Brain pericyte (primary cell): Measurements from ENCODE around the gene ZNF654.
"Not testable (repeated sequence)": the region's sequence is repeated elsewhere in the genome, so short reads cannot be mapped to it uniquely, and the experiment has no call there.

Source experiments
- DNase-seq: peaks from one replicate; pipeline ENCODE4 v3.0.0-alpha.2; 2012; ENCODE audit warnings: low read depth, low spot score

Gene ZNF654

DNA sequence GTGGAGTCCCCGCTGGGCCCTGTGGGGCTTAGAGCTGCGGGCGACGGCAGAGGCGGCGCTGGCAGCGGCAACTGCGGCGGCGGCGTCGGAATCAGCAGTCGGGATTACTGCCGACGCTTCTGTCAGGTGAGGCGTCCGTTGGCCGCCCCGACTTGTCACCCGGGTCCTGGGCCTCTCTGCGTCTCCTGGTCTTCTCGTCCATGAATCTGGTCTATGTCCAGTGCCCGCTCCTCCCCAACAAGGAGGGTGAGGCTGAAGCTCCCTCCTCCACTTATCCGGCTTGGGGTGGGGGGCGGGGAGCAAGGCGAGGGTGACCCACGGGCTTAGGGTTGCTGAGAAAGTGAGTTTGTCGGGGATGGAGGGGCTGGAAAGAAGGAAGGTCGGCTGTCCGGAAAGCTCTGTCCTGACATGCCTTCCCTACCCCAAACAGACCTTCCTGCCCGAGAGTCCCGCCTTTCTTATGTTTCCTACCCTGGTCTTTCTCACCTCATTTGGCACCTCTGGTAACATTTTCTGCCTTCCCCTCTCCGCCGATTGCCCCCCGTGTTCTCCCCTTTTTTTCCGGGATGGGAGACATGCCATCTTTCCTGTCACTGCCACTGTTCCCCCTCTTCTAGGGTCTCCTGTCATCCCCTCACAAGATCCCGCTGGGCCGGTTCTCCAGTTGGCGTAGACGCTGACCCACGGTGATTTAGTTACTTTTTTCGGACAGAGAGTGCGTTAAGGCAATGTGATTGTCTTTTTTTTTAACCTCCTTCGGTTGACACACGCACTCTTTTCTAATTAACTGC, 520 bp downstream of the ZNF654 start:
- no peak for DNase-seq

DNA sequence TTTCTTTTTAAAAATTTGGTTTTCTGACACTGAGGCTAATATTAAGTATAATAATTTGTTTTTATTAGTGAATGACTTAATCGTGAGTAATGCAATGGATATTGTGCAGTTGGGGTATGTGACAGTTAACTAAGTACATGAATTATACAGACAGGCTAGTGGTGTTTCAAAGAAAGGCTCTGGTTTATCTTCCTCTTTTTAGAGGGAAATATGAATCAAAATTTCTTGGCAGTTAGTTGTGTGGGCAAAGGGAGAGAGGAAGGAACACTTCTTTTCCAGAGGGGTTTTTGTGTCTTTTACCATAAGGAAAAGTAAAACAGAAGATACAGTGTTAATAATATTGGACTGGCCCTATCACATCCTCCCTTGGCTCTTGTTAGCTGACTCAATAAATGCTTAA, 2.7 kb downstream of the ZNF654 start:
- DNase-seq: no peak

DNA sequence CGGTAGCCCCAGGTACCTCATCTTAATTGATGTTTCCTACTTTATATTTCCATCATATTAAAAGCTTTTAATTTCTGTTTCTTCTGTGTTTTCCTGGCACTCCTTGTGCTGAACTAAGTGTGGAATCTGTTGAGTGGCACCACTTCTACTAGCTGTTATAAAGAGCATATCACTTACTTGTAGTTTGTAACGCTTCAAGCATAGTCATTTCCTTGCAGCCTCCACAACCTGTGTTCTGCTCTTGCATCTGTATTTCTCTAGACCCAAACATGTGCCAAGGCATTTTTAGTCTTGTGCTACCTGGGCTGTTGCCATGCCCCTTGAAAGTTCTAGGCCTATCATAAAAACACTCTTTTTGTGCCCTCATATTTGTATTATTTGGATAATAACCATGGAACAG, 16.0 kb downstream of the ZNF654 start:
- DNase-seq: no peak

DNA sequence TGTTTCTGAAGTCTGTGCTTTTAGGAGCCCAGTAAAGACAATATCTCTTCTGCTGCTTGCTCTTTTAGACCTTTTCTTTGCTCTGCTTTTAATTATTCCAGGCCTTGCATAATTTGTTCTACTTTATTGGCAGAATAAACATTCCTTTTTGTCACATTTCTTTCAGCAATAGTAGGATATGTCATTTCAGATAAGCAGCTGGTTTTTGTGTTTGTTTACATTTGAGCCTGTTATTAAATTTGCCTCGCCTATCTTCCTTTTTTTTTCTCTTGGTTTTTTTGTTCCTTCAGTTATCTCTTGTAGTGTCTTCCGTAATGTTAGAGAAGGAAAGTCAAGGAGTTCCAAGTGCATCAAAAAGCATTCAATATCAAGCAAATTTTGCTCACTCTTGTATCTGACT, 16.4 kb downstream of the ZNF654 start:
- no peak for DNase-seq

DNA sequence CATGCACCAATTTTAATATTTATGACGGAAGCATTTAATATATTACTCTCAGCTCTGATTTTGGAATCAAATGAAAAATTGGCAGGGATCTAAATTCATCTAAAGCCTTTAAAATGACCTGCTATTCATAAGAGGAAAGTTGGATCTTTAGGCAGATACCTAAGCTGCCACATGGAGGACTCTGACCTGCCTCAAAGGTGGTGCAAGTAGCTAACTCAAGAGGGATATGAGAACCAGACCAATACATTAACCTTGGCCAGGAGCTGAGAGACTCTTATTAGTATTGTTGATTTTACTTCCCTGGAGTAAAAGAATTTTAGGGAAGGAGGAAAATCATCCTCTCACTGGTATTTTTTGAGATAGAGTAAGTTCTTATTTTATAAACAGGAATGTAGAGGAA, 17.7 kb downstream of the ZNF654 start:
- no peak for DNase-seq

DNA sequence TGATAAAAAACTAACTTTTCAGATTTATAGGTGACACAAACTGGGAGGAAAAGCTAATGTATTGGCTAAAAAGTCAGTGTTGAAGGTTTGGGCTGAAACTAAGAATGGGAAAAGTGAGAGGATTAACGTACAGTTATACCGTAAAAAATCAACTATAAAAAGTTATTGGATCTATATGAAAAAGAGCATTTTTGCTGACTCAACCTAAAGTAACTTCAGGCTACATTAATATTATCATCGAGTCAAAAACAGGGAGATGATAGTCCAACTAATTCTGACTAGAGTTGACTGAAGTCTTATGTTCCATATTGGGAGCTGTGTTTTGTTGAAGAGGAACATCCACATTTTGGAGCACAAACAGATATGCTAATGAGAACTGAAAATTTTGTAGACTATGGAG, 19.9 kb downstream of the ZNF654 start:
- no peak for DNase-seq

DNA sequence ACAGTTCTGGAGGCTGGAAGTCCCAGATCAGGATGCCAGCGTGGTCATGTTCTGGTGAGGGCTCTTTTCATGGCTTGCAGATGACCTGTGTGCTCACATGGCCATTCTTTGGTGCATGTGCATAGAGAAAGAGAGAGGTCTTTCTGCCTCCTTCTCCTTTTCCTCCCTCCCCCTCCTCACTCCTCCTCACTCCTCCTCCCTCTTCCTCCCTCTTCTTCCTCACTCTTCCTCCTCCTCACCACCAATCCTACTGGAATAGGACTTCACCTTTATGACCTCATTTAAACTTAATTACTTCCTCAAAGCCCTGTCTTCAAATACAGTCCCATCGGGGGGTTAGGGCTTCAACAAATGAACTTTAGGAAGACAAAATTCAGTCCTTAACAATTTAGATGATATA, 23.8 kb downstream of the ZNF654 start:
- no peak for DNase-seq

DNA sequence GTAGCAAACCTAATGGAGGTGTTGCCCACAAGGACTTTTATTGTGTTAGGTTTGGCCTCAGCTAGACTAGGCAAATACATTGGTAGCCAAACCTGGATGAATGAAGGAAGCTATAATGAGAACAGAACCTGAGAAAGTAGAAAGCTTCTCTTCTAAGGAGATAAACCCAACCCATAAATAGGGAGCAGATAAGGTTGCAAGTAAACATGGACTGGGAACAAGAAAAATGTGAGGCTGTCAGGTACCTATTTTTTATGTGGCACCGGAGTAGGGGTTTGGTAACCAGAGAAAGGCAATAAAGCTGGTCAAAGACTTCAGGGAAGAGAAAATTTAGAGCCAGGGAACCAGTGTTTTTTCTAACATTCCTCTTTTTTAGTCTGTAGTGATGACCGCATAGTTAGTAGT, 25.0 kb downstream of the ZNF654 start:
- no peak for DNase-seq

DNA sequence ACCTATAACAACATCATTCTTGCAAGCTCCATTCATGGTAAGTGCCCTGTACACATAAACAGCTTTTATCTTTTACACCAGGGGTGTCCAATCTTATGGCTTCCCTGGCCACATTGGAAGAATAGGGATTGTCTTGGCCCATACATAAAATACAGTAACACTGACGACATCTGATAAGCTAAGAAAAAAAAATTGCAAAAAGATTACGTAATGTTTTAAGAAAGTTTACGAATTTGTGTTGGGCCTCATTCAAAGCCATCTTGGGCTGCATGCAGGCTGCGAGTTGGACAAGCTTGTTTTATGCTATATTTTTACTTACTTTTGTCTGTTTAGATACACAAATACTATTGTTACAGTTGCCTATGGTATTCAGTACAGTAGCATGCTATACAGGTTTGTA, 31.6 kb downstream of the ZNF654 start:
- no peak for DNase-seq

DNA sequence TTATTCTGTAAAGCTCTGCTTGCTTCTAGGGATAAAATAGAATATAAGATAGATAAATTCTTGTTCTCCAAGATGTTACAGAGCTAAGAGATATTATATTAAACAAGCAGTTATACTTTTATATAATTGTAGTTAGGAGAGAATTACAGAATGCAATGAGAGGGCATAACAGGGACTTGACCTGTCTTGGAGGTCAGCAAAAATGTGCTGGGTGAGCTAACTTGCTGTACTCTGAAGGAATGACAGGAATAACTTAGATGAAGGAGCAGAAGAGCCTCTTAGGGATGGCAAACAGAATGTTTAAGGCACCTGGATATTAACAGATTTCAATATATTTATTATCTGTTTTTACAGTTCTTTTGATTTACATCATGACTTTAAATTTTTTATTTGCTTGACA, 33.2 kb downstream of the ZNF654 start:
- no peak for DNase-seq

DNA sequence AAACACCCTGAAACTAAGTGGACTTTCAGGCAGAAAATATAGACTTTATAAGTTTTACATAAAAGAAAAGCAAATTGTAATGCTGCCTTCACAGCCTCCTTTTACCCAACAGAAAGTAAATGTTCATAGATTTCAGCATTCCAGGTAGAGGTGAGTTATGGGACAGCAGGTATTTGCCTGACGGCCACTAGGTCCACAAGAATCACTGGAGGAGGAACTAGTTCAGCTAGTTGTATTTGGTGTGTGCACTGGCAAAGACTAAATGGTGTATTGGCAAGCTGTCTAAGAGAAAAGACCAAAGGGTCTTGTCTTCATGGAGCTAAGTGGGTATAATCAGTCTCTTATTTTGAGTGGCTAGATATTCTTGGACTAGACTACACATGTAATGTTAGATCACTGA, 34.2 kb downstream of the ZNF654 start:
- DNase-seq: no peak

DNA sequence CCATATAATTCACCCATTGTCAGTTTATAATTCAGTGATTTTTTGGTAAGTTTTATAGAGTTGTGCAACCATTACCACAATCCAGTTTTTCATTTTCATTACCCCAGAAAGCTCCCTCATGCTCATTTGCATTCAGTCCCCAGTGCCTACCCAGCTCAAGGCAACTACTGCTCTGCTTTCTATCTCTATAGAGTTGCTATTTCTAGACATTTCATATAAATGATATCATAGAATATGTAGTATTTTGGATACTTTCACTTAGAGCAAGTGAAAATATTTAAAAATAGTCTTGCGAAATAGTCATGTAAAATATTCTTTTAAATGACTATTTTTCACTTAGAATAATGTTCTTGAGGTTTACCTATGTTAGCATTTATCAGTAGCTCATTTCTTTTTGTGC, 42.1 kb downstream of the ZNF654 start:
- no peak for DNase-seq

DNA sequence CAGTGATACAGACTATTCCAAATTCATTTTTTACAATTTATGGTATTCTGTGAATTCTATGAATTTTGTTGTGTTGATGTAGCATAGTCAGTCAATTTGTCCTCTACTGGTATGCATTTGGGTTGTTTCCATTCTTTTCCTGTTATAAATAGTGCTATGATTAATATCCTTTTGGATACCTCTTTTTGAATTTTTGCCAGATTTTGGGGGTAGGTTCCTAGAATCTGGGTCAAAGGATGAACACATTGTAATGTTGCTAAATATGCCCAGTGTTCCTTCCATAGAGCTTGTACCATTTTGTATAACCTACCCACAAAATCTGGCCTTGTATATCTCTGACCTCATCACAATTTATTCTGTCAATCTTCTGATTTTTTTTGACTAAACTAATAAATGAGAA, 46.3 kb downstream of the ZNF654 start:
- no peak for DNase-seq

DNA sequence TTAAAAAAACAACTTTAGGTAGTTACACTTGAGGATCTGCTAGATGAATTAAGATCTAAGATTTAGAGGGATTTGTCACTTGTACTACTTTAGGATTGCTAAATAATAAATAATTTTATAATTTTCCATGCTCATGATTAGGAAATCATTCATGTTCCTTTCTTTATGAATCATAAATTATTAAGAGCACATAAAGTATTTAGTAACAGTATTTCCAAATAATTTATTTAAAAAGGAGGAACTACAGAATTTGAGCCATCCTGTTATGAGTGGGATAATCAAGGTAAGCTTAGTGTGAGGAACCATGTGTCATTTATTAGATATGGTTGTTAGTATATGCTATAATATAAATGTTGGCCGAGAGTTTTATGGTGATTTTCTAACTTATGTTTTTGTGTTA, 53.2 kb downstream of the ZNF654 start:
- DNase-seq: no peak

DNA sequence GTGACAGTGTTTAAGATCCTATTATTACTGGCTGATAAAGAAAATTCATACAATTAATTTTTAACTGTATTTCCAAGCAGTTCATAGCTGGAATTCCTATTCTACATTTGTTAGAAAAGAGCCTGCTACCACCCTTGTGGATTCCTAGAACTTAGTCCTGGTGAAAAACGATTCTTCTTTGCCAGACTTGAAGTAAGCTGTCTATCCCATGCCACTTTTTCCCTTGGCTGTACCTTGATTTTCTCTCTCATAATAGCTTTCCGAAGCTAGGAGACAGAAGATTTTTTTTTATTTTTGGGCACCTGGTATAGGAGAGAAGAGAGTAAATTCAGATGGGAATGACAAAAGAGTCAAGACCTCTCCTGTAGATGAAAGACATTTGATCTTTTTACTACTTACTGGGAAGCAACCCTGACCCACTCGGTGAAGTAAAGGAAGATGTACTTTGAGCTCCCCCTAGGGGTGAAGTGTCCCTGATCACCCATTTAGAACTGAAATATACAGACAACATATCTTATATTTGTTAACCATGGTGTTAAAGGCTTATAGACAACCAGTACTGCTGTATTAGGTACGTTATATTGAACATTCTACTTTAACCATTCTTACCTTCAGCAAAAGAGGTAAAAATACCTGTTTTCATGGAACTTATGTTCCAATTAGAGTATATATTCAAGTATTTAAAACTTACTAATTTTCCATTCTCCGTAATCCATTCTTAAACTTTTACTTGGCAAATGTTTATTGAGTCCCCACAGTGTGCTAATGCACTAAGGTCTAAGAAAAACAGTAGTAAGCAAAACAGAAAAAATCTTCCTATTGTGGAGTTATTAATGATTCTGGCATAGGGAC, 54.5 kb downstream of the ZNF654 start:
- peak; percentile 34 for DNase-seq

DNA sequence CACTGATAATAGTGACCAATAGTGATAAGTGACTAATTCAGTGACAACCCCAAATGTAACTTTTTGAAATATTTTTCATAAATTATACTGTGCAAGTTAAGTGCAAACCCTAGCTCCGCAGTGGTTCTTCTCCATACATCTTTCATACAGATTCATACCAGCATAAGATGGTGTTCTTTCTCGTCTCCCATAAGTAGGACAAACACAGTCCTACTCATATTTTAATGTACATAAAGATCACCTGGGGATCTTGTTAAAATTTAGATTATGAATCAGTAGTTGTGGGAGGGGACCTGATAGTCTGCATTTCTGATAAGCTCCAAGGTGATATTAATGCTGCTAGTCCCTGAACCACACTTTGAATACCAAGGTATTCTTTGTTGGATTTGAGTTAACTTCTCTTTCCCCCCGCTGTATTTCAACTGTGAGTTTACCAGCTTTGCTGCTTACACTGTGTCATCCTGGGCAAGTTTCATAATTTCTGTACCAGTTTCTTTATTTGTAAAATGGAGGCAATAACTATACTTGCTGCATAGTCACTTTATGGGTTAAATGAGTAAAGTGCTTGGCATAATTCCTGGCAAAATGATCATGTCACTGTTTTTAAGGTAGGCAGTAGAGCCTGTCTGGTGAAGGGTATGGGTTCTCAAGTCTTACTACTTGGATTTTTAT, 56.0 kb downstream of the ZNF654 start:
- no peak for DNase-seq

DNA sequence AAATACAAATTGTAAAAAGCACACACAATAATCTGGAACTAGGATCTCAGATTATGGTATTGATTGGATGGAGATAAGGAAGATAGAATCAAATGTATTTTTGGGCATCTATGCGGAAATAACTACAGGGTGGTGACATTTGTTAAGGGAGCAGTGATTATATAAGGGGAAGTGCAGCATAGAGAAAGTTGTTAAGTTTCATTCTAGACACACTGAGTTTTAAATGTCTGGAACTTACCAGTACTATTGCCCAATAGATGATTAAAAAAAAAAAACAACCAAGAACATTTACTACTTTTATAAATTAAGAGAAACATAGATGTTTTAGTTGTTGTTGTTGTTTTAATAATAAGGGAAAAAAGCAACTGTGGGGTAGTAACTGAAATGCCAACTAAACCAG, 58.6 kb downstream of the ZNF654 start:
- DNase-seq: no peak

DNA sequence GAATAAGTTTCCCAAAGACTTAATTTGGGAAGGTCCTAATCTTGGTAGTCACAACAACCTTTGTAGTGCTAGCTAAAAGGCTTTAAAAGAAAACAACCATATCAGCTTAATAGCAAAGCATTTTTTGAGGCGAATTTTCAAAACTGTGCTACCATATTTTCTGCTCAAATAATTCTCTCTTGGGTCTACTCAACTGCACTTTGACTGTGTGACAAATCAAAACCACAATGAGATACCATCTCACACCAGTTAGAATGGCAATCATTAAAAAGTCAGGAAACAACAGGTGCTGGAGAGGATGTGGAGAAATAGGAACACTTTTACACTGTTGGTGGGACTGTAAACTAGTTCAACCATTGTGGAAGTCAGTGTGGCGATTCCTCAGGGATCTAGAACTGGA, 59.5 kb downstream of the ZNF654 start:
- not testable (repeated sequence) for DNase-seq

DNA sequence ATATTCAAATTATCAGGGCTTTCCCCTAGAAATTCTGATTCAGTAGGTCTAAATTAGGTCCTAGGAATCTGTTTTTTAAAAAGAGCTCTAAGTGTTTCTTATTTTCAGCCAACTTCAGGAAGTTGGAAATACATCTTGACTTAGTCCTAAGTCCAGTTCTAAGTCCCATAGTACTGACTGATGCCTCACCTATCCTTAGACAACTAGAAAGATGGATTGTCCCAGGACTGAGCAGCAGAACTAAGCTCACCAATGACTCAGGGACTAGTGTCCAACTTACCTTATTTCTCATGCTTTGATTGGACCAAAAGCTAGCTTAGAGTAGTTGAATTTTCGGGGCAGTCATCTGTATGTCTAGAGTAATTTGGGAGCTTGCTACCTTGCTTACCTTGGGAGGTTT, 64.5 kb downstream of the ZNF654 start:
- DNase-seq: no peak

DNA sequence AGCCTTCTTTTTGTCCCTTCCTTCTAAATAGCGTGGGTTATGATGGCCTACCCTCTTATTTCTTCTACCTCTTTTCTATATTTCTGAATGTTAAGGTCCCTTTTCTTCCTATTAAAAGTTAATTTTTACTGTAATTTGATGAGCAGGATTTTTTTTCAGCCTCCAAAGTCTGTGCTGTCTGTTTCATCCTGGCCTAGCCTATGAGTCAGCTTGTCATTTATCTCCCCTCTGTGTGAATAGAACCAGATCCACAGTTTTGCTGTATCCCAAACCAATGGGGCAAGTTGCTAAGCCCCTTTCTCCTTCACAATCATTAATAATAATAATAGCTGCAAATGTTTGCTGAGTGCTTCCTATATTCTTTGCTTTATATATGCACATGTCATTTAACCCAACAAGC, 72.6 kb downstream of the ZNF654 start:
- no peak for DNase-seq

DNA sequence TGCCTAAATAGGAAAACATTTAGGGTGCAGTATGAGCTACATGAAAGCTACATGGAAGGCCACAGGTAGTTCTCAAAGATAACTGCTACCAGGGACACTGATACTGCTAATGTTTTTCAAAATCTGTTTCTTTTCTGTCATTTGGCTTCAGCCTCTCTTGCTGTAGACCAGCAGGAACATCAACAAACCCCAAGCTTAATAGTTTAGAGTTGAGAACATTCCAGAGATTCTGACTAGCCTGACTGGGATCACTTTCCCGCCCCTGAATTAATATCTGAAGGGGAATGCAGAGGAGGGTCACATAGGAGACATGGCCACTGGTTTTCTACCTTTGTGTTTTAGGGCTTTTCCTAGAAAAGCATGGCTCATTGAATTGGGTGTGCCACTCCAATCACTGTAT, 73.8 kb downstream of the ZNF654 start:
- DNase-seq: no peak

DNA sequence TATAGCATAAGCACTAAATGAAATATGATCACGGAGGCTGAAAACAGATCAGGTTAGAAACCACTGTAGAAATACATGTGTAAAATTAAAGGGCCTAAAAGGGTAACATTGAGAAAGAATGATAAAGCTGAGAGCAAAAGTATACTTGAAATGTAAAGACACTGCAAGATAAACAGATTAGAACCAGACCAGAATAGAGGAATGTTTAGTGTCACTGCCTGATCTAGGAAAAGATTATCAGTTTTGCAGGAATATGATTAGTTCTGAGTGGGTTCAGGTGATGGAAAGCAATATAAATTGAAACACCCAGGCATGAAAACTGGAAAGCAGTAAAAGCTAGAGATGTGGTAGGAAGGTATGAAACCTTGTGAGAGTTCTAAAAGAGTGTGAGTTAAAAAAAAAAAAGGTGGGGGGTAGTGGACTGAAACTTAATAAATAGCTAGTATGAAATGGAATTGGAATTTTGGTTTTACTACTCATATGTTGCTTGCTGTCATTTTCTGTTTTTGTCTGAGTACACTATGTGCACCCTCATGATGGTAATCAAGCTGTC, 74.7 kb downstream of the ZNF654 start:
- DNase-seq: no peak
